NCI-H69 (cell line): ENCODE data around the gene MPZL2.

Experiments used
- DNase-seq: peaks from one replicate; lab custom pipeline; 2025; lab: John Stamatoyannopoulos, UW

The MPZL2 gene

DNA sequence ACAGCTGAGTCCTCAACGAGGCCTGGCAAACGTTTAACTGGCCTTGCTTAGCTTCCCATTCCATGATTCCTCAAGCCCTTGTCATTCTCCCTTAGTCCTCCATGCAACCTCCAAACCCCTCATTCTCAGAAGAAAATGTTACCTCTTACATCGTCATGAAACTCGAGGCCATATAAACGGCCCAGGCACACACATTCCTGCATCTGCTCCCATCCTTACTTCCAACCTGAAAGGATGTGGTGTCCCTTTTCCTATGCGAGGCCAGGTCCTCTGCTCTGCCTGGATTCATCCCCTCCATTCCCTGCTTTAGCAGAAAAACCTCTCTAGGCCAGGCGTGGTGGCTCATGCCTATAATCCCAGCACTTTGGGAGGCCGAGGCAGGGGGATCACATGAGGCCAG lies 20.9 kb downstream of the MPZL2 start:
- no peak for DNase-seq

DNA sequence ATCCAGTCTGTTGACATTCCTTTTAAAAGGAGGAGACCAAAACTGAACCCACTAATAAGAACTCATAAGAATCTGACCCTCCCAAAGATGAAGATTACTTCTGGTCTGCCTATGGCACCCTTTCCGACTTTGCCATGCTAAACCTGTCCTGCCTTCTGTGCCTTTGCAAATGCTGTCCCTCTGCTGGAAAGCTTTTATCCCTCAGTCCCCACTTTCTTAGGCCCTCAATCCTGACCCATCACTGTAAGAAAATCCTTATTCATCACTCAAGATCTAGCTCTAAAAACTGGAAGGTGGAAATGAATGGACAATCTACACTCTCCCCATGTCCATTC lies 22.4 kb downstream of the MPZL2 start:
- DNase-seq, result no peak

- DNase-seq, result no peak
Observed at GRCh38 chr11:118240999-118241763, 22.9 kb downstream of the MPZL2 start.

DNA sequence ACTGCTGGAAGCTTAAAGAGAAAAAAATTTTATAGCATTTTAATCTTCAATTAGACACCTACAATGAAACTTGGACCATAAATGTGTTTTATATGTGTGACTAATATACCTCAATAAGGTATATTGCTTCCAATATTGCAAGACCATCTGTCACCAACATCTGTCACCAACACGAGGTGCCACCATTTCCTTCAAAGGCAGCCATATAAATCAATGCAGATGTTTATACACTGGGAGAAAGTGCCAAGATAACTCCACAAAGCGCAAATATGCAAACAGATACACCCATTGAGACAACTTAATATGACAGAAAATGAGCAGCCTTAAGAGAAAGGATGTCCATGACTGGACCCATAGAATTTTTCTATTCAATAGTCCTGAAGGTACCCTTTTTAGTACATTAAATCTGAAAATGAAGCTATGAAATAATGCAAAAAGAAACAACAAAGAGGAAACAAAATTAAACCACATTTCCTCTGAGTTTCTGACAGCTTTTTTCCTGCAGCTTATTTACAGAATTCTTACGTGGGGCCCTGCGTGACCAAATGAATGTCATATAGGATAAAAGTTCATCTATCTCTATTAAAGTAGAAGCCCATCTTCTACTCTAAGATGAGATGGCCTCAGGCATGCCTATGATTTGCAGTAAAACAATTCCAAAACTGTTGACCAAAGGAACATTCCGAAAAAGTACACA lies 24.4 kb downstream of the MPZL2 start:
- DNase-seq, result peak; percentile 71

GRCh38 chr11:118238929-118239328 lies 25.2 kb downstream of the MPZL2 start:
- DNase-seq, result peak; percentile 64

DNA sequence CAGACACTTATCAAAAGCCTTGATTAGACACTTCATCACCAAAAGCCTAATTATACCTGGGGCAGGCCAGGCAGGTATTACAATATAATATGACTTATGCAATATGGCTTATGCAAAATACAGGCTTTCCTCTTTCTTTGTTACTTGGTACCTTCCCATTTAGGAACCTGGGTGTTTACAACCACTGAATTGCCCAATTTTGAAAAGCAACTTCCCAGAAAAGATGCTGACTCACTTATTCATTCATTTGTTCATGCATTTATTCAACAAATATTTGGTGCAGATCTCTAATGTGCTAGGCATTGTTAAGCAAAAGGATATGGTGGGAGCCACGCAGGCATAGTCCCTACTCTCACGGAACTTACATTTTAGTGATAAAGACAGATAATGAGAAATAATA lies 25.7 kb downstream of the MPZL2 start:
- no peak for DNase-seq

- DNase-seq, result no peak
Observed at GRCh38 chr11:118236170-118236569, 27.9 kb downstream of the MPZL2 start.

DNA sequence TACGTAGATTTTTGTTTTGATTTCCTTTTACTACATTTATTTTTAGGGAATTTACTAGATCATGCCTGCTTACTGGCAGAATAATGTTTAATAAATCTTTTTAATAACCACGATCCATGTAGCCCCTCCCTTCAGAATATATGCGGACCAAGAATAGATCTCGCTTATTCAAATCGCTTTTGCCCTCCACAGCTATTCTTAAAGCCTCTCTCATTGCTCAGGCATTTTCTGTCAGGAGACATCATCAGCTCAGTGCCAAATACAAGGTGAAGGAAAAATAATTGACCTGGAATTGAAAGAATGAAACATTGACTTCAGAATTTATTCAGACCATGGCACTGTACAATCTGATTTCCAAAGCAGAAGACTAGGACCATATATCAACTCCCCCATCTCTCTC lies 29.3 kb downstream of the MPZL2 start:
- DNase-seq, result no peak

- no peak for DNase-seq
Observed at GRCh38 chr11:118233850-118234249, 30.2 kb downstream of the MPZL2 start.

DNA sequence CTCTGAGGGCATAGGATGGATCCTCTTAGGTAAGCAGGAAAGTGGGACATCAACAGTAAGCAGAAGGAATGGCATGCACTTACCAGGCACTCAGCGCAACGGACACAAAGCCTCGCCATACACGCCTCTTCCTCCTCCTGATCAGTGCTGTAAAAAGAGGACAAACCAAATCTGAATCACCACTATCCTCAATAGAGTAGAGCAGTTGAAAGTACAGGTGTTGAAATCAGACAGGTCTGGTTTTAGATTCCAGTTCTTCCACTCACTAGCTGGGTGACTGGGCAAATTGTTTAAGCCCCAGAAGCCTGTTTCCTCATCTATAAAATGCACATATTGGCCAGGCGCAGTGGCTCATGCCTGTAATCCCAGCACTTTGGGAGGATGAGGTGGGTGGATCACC lies 30.7 kb downstream of the MPZL2 start:
- DNase-seq, result no peak

DNA sequence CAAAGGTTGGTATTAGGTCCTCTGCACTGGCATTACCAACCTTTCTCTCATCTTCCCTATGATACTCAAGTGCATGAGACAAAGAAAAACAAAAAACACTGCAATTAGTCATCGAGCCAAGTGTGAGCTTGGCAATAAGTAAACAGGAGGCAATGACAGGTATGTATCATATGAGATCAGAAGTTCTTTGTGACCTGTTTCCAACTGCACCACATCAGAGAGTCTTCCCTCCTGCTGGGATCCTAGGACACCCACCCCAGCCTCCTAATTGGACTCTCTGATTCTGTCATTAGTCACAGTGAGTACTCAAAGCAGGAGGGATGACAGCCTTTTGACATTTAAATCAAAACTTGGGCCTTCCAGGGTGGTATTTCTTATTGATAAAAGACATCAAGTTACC lies 31.4 kb downstream of the MPZL2 start:
- no peak for DNase-seq

DNA sequence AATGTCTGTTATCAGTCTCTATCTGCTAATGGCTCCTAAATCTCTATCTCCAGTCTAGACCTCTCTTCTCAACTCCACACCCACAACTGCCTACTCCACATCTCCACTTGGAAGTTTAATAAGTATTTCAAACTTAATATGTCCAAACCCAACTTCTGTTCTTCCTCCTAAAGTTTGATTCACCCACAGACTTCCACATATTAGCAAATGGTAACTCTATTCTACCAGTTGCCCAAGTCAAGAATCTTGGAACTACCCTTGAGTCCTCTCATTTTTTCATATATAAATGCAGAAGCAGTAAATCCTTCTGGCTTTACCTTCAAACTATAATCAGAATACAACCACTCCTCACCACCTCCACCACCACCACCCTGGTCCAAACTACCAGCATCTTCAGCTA lies 32.6 kb downstream of the MPZL2 start:
- no peak for DNase-seq

DNA sequence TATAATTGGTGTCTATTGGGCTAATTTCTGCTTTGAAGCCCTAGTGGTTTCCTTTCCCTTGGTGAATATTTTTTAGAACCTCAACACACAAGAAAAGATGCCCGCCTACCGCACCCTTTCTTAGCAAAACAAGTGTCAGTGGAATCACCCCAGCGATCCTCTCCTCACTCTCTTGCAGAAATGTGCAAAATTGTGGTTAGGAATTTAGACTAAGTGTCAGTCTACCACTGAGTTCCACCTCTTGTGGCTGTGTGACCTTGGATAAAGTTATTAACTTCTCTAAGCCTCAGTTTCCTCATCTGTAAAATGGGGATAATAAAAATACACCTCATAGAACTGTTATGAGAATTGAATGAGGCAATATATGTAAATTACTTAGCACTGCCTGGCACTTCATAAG lies 34.0 kb downstream of the MPZL2 start:
- DNase-seq, result no peak

GRCh38 chr11:118229274-118229847 lies 34.7 kb downstream of the MPZL2 start:
- no peak for DNase-seq

- DNase-seq, result no peak
Observed at GRCh38 chr11:118227865-118228785, 36.0 kb downstream of the MPZL2 start.

DNA sequence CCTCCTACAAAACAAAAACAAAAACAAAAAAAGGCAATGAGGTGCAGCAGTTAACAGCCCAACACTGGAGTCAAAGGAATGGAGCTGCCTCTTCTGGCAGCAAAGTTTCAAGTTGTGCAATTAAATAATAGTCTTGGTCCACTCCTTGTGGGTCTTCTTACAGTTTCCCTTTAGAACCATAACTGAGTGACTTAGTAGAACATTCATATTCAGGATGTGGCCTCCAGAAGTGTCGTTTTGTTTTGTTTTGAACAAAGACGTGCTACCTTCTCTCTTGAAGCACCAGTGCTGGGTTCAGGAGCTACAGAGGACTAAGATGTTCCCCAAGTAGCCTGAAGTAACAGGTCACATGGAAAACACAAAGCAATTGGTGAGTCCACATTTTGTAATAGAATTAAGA lies 37.3 kb downstream of the MPZL2 start:
- DNase-seq, result no peak

DNA sequence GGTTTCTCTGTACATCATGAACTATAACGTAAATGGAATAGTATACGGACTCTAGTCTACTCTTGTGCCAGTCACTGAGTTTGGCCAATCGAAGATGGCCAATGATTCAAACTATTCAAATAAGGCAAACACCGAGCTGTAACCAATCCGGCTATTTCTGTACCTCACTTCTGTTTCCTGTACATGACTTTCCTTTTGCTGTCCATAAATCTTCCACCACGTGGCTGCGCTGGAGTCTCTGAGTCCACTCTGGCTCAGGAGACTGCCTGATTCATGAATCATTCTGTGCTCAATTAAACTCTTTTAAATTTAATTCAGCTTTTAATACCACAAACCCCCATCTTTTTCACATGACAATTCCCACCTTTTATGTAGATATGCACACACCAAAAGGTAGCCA lies 37.8 kb downstream of the MPZL2 start:
- no peak for DNase-seq

- DNase-seq, result no peak
Observed at GRCh38 chr11:118224511-118225188, 39.4 kb downstream of the MPZL2 start, which contains the start of gene JAML. JAML (minus strand) TSS chr11:118225011; CDS start chr11:118214866, 10,145 bp downstream.

DNA sequence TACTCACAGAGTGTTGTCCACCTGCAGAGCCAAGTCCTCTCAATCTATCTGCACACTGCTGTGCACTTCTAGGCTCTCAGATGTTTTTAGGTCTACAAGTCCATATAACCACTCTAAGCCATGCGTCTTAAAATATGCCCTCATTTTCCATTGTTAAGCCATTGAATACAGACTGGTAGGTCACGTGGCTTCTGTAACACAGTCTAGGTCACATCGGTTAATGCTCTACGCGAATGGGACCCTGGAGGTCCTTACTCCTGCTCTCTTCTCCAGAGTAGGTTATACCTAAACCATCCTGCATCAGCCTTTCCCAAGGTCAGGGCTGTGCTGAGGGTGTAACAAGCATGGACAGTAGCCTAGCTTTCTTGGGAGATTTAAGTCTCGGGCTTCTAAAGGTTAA lies 40.1 kb downstream of the MPZL2 start:
- DNase-seq, result no peak

GRCh38 chr11:118223570-118223969 lies 40.5 kb downstream of the MPZL2 start:
- no peak for DNase-seq

DNA sequence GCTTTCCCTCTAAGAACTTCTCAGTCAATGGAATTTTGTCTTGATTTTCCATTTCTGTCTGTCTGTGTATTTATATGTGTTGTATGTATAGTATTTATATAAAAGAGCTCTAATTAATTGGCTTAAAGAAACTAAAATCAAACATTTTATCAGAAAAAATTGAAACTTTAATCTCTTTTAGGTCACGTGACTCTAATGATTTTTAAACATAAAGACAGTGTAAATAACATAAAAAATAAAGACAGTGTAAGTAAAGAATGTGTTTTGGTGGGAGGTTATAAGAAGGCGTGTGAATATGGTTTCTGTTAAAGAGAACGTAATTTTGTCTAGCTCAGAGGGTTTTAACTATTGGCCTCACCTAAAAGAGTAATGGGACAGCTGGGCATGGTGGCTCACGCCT lies 41.7 kb downstream of the MPZL2 start:
- DNase-seq, result no peak

GRCh38 chr11:118221419-118221818 lies 42.7 kb downstream of the MPZL2 start:
- DNase-seq, result no peak
